Mucosa of descending colon (tissue), 3 donors: ENCODE measurements around the gene C2orf92. TPM values are rescaled to one million over a fixed set of nuclear protein-coding genes. Genes with fewer than 3 reads are reported as not detected.

ENCODE experiments used
- ATAC-seq: fragments of 200-7000 bp; cut with Tn5 transposase; one replicate; pipeline ENCODE4 v1.9.1; 2020; ENCODE audit warnings: mild to moderate bottlenecking, moderate library complexity
- DNase-seq, 3 donors: peaks; one replicate each; pipeline ENCODE4 v3.0.0-alpha.2; 2020
- H3K36me3 ChIP-seq: fragments of 200-600 bp; one replicate; pipeline ENCODE4 v1.8.0; 2021; ENCODE audit warnings: low read depth, mild to moderate bottlenecking
- H3K4me1 ChIP-seq: fragments of 200-600 bp; one replicate; pipeline ENCODE4 v1.8.0; 2021; ENCODE audit warnings: low read depth, mild to moderate bottlenecking
- H3K4me3 ChIP-seq: fragments of 200-600 bp; one replicate; pipeline ENCODE4 v1.8.0; 2021; ENCODE audit warnings: mild to moderate bottlenecking
- H3K9me3 ChIP-seq: fragments of 200-600 bp; one replicate; pipeline ENCODE4 v1.8.0; 2021; ENCODE audit warnings: mild to moderate bottlenecking
- CTCF ChIP-seq: fragments of 200-600 bp; IDR thresholded peaks from one replicate; pipeline ENCODE4 v1.8.0; 2022; ENCODE audit warnings: antibody characterized with exemption, mild to moderate bottlenecking
- intact Hi-C, 2 donors: fragments of 100-400 bp; cut with DNase I in 1 of 2; cut with micrococcal nuclease in 1 of 2; formaldehyde crosslinking; loops; one replicate each; pipeline versions ENCODE4 v1.11.0 to v1.11.1; 2022; cut with DNase I, micrococcal nuclease
- total RNA-seq, 3 donors: library from RNA; stranded (reverse); fragmentation: NEBNext Ultra II Directional in 2 of 3; extraction: Animal tissue kit (Norgen Biotek cat#: 25700) in 2 of 3; gene quantifications; one replicate each; pipeline versions ENCODE4 v1.2.1 to v1.2.4, GENCODE V29; 2021 to 2023
- donor health status: DM: no; HTN: no; CAD: no; lungs with moderate emphysema.
- donor health status: DM: no; HTN: no; CAD: no.
- donor health status: DM: no; HTN: yes; CAD: no.

C2orf92 gene
- total RNA-seq, 3 donors from 2014 or later = 8.7 to 12.5 (median 11.7) TPM

DNA sequence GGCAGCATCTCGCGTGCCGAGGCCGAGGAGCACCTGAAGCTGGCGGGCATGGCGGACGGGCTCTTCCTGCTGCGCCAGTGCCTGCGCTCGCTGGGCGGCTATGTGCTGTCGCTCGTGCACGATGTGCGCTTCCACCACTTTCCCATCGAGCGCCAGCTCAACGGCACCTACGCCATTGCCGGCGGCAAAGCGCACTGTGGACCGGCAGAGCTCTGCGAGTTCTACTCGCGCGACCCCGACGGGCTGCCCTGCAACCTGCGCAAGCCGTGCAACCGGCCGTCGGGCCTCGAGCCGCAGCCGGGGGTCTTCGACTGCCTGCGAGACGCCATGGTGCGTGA is 54.5 kb downstream of the C2orf92 start:
- Histone ChIP-seq H3K36me3 (no peaks in the 10 kb centered on the region), H3K4me3 (no peak overlapping the region), H3K4me1 (no peaks in the 10 kb centered on the region), H3K9me3 (no peaks in the 10 kb centered on the region)
- intact Hi-C loops = no loop called here
- DNase-seq (peak in 1 of 3 donors; percentile 42), ATAC-seq (no peak)
- no peak for TF ChIP-seq CTCF

- intact Hi-C loops = no loop called here
- Histone ChIP-seq H3K4me3 (no peak overlapping the region), H3K4me1 (no peaks in the 10 kb centered on the region), H3K36me3 (no peaks in the 10 kb centered on the region), H3K9me3 (no peaks in the 10 kb centered on the region)
- TF ChIP-seq CTCF = no peak
- DNase-seq (peak in 1 of 3 donors; percentile 16), ATAC-seq (no peak)
These were observed 55.0 kb downstream of the C2orf92 start for GRCh38 chr2:97724501-97724900.

DNA sequence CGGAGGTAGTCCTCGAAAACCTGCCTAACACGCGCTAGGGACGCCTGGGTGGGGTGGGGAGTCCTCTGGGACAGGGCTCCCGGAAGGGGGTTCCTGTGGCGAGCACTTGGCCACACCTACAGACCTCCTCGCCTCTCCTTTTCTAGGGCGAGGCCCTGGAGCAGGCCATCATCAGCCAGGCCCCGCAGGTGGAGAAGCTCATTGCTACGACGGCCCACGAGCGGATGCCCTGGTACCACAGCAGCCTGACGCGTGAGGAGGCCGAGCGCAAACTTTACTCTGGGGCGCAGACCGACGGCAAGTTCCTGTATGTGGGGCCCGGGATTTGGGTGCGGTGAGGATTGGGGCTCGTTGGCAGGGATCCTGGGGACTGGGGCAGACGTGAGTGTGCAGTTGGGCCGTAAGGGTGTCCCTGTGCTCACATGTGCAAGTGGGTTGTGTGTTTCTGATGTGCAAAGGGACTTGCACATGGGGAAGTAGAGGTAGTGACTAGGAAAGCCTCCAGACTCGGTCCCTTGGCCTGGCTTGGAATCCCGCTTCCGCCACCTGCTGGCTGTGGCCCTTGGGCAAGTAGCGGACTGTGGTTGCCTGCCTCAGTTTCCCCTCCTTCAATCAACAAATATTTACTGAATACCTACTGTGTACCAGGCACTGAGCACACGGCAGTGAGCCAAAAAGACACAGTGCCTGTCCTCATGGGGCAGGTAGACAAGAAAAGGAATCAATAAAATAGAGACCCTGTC is 55.6 kb downstream of the C2orf92 start:
- Histone ChIP-seq H3K4me3 (no peak overlapping the region), H3K9me3 (peaks cover 3% of the 10 kb centered on the region), H3K36me3 (no peaks in the 10 kb centered on the region), H3K4me1 (no peaks in the 10 kb centered on the region)
- TF ChIP-seq CTCF = no peak
- no peak for ATAC-seq
- intact Hi-C loops = no loop called here
- peak in 2 of 3 donors; percentile 15 to 46 for DNase-seq

- Histone ChIP-seq H3K4me1 (no peaks in the 10 kb centered on the region), H3K9me3 (peaks cover 5% of the 10 kb centered on the region), H3K4me3 (no peak overlapping the region), H3K36me3 (no peaks in the 10 kb centered on the region)
- ATAC-seq (no peak), DNase-seq (no peak)
- TF ChIP-seq CTCF = no peak
- intact Hi-C loops = no loop called here
These were observed 57.0 kb downstream of the C2orf92 start for GRCh38 chr2:97726261-97727064.

DNA sequence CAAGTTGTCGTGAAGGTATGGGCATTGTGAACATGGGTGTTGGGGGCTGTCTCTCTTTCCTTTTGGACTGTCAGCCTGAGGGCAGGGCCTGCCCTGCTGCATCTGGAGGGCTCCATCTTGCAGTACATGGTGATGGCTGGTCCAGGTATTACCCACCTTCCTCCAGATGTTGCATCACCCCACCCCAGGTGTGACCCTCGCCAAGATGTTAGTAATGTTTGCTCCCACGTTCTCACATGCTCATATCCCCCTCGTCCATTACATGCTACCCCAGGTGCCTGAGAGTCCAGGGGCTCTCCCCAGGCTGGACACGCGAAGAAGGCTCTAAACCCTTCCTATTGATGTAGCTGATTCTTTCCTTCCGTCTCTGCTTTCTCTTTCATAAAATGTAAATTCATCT is 57.8 kb downstream of the C2orf92 start:
- H3K4me1 ChIP-seq = no peaks in the 10 kb centered on the region
- intact Hi-C loops = no loop called here
- no peak overlapping the region for H3K4me3 ChIP-seq
- DNase-seq (no peak), ATAC-seq (no peak)
- H3K36me3 ChIP-seq = no peaks in the 10 kb centered on the region
- peaks cover 5% of the 10 kb centered on the region for H3K9me3 ChIP-seq
- TF ChIP-seq CTCF = no peak
